Suppressor macrophage (primary cell): ENCODE data around the gene GRIN2A.

Experiments
- DNase-seq, 4 experiments: peaks; one replicate each; pipeline ENCODE4 v3.0.0-alpha.2; 2020 to 2022

The GRIN2A gene

GRCh38 chr16:10128397-10129258 lies 53.6 kb downstream of the GRIN2A start:
- DNase-seq: no peak

- DNase-seq: no peak
Measured at GRCh38 chr16:10126686-10127085, 55.5 kb downstream of the GRIN2A start.

- no peak for DNase-seq
Measured at GRCh38 chr16:10123141-10123540, 59.1 kb downstream of the GRIN2A start.

GRCh38 chr16:10122546-10122945 lies 59.7 kb downstream of the GRIN2A start:
- DNase-seq: no peak

GRCh38 chr16:10121897-10122425 lies 60.3 kb downstream of the GRIN2A start:
- DNase-seq: no peak

GRCh38 chr16:10121491-10121890 lies 60.7 kb downstream of the GRIN2A start:
- DNase-seq: no peak

- DNase-seq: no peak
Measured at GRCh38 chr16:10120953-10121352, 61.3 kb downstream of the GRIN2A start.

- DNase-seq: peak in 1 of 4 experiments; percentile 3
Measured at GRCh38 chr16:10114409-10114808, 67.8 kb downstream of the GRIN2A start.

GRCh38 chr16:10113248-10113647 lies 69.0 kb downstream of the GRIN2A start:
- DNase-seq: no peak

GRCh38 chr16:10112021-10112420 lies 70.2 kb downstream of the GRIN2A start:
- no peak for DNase-seq

GRCh38 chr16:10111156-10111761 lies 71.0 kb downstream of the GRIN2A start:
- no peak for DNase-seq

GRCh38 chr16:10110552-10110951 lies 71.7 kb downstream of the GRIN2A start:
- no peak for DNase-seq

- DNase-seq: no peak
Measured at GRCh38 chr16:10107081-10107480, 75.1 kb downstream of the GRIN2A start.

- no peak for DNase-seq
Measured at GRCh38 chr16:10103700-10104099, 78.5 kb downstream of the GRIN2A start.

GRCh38 chr16:10103118-10103517 lies 79.1 kb downstream of the GRIN2A start:
- DNase-seq: no peak

- DNase-seq: no peak
Measured at GRCh38 chr16:10100829-10101228, 81.4 kb downstream of the GRIN2A start.

- no peak for DNase-seq
Measured at GRCh38 chr16:10098991-10099390, 83.2 kb downstream of the GRIN2A start.

GRCh38 chr16:10097271-10097670 lies 85.0 kb downstream of the GRIN2A start:
- no peak for DNase-seq

GRCh38 chr16:10093576-10093975 lies 88.7 kb downstream of the GRIN2A start:
- no peak for DNase-seq

- DNase-seq: no peak
Measured at GRCh38 chr16:10090816-10091215, 91.4 kb downstream of the GRIN2A start.

GRCh38 chr16:10088380-10088793 lies 93.8 kb downstream of the GRIN2A start:
- DNase-seq: no peak

- no peak for DNase-seq
Measured at GRCh38 chr16:10087151-10087550, 95.1 kb downstream of the GRIN2A start.

- no peak for DNase-seq
Measured at GRCh38 chr16:10086620-10087019, 95.6 kb downstream of the GRIN2A start.
